OCI-LY7 (cell line): ENCODE results near the gene TNFSF4.

Experiments
- EZH2phosphoT487 ChIP-seq: fragments of 200-600 bp; sonication (generic); IDR thresholded peaks from 2 replicates; pipeline ENCODE4 v1.6.1; 2018; ENCODE audit warnings: low read depth, borderline replicate concordance, mild to moderate bottlenecking, mixed run types, antibody characterized with exemption, low read length, moderate library complexity, mixed read lengths
- TF ChIP-seq, protein P1 (sequence below): fragments of 200-600 bp; sonication (generic); conservative IDR thresholded peaks from 2 replicates; pipeline ENCODE4 v1.5.1; 2014; ENCODE audit warnings: mild to moderate bottlenecking, antibody characterized with exemption, low read length, moderate library complexity, mixed read lengths

DNA sequence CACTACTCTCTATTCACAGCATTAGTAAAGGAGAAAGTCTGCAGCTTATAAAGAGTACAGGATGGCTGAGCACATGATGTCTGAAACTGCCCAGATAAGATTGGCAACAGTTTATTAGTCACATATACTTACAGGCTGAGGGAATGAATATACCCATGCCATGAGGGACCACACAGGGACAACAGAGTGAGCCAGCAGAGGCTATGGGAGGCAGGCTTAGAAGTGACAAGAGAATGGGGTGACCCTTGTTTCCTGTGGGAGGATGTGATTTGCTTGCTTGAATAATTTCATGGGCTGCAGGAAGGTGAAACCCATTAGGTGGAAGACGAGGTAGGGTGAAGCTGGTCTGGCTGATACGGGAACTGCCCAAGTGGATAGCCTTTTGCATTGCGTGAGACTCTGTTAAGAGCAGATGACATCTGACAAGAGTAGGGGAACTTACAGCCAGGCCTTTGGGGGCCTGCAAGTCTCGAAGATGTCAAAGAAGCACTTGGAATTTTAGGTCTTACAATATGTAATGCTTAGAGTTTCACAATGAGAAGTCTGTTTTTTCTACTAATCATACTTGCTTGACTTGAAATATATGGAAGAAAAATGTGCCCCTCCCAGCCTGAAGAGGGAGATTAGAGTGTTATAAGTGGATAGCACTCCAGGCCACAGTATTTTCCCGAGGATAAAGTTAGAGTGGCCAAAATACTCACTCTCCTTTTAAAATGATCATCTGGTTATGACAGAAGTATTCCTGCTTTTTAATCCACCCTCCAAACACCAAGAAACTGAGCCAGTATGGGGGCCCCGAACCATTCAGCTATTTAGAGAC, 34.6 kb upstream of the TNFSF4 start:
- TF ChIP-seq EZH2phosphoT487 = no peak
- TF ChIP-seq, protein P1, sequence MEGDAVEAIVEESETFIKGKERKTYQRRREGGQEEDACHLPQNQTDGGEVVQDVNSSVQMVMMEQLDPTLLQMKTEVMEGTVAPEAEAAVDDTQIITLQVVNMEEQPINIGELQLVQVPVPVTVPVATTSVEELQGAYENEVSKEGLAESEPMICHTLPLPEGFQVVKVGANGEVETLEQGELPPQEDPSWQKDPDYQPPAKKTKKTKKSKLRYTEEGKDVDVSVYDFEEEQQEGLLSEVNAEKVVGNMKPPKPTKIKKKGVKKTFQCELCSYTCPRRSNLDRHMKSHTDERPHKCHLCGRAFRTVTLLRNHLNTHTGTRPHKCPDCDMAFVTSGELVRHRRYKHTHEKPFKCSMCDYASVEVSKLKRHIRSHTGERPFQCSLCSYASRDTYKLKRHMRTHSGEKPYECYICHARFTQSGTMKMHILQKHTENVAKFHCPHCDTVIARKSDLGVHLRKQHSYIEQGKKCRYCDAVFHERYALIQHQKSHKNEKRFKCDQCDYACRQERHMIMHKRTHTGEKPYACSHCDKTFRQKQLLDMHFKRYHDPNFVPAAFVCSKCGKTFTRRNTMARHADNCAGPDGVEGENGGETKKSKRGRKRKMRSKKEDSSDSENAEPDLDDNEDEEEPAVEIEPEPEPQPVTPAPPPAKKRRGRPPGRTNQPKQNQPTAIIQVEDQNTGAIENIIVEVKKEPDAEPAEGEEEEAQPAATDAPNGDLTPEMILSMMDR = no peak
